M059J (cell line): Measurements from ENCODE around the gene MDP1. TPM values are rescaled to one million over a fixed set of nuclear protein-coding genes. Genes with fewer than 3 reads are reported as not detected.

Experiments
- DNase-seq: peaks from one replicate; pipeline ENCODE4 v3.0.0-alpha.2; 2012; ENCODE audit warnings: low read depth
- total RNA-seq: library from RNA; depleted of rRNA; stranded (reverse); fragments of >200 nt; shearing (Covaris generic); gene quantifications from 2 replicates; pipeline ENCODE4 v1.2.3, GENCODE V29; 2014; rRNA removed

The MDP1 gene
- 16.9 and 23.4 TPM in 2 replicates for total RNA-seq

DNA sequence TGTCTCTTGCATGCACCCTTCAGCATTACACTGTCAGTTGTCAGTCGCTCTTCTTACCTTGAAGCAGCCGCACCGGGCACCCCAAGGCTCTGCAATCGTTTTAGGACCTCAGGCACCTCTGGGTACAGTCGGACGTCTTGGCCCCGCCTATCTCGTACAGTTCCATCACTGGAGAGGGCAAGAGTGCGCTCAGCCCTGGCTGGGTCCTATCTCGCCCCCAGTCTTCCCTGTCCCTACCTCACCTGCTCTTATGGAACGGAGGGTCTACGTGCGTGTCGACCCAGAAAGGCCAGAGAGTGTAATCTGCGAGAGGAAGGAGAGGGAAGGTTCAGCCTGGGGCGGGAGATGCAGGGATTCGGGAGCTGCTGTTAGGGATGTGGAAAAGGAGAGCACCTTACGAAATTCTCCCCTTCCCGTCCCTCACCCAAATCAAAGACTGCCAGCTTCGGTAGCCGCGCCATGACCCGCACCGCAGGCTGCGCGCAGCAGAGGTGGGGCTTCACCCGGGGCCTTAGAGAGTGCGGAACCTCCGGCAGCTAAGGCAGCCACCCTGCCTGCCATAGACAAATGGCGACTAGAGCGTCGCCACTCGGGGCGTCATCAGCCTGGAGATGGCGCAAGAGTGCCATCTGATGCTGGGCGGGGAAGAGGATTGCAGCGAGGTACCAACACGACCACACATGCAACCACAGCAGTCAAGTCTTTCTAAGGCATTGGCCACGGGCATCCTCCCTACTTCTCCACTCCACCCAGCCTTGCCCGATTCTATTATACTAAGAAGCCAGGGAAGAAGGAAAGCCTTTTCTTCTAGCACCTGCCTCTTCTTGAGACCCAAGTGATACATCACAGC, at the start of gene MDP1:
TSS of gene MDP1 (minus strand) at position 572 of the 850 bp plus-strand sequence. CDS start at position 461, 111 bp downstream.
- peak; percentile 85 for DNase-seq

DNA sequence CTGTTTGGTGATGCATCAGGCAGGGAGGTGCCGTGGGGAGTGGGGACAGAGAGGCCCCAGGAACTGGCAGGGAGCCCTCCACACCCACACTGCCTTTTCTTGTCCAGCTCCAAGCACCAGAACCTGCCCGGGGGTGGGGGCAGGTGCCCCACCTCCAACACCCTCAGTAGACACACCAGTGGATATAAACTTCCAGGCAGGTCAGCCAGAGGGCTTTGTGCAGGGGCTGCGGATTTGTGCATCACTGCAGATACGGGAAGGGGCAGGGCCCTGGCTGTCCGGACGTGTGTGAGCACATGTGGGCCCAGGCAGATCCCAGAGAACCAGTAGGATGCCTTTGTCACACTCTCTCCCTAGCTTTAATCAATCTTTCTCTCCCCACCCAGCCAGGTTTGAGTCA, 48.4 kb upstream of the MDP1 start:
- no peak for DNase-seq

DNA sequence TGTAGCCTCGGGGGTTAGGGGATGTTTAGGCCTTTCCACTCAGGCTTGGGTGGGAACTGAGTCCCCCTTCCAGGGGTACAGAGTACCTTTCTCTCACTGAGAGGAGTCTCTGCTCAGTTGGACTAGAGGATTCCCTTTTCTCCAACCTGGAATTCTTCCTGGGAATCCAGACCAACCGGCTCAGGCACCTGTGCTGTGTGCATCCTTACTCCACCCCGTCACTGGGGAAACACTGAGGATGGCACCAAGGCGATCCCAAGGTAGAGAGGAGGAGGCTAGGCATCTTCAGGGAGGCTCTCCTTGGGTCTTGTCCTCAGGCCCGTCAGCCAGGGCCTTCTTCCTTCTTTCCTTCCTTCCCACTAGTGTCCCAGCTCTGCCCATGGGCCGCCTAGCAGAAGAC, 48.0 kb upstream of the MDP1 start:
- DNase-seq: no peak

DNA sequence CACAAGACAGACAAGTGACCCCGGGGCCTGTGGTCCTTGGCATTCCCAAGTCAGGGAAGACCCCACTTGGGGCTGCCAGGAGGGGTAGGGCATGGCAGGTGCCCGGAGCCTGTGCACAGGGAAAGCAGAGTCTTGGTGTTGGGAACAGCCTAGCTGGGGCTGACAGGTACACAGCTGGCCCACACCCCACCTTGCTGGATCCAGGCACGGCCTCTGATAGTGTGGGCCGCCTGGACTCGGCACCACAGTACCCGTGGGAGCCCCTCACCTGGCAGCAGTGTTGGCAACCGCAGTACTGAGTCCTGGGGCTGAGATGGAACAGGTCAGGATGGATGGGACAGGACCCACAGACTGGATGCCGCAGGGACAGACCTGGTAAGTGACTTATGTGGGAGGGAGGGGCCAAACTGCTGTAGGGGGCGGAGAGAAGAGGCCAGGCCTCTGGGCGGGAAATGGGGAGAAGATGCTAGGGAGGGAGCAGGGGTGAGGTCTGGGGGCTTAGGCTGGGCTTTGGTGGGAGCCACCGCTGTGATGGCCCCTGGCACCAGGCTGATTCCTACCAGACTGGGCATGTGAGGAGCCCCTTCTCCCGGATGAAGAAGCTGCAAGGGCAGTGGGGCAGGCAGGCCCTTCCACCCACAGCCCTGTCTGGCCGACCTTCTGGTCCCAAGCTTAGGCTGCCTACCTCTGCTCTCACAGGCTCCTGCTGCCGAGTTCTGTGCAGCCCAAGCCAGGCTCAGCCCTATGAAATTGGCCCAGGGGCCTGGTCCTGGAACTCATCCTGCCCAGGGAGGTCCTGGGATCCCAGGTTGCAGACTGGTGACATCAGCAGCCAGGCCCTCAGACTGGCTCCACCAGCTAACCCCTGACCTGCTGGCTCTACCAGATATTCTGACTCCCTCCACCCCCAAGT, 47.2 kb upstream of the MDP1 start, which contains the start of gene TGM1:
TSS of gene TGM1 (minus strand) at position 357 of the 913 bp plus-strand sequence. CDS start 825 bp downstream, outside the sequence.
- no peak for DNase-seq

DNA sequence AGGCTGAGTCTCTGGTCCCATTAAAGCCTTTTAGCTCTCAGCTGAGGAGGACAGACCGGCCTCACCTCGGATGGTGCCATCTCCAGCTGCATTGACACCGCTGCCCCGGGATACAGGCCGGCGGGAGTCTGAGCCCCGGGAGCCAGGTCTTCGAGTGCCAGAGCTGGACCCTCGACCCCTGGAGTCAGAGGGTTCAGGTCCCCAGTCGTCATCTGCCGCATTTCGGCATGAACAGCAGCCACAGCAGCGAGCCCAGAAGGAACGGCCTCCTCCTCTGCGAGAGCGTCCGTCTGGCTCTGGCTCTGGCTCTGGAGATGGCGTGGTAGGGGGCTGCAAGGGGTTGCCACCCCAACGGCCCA, 46.1 kb upstream of the MDP1 start:
- no peak for DNase-seq

DNA sequence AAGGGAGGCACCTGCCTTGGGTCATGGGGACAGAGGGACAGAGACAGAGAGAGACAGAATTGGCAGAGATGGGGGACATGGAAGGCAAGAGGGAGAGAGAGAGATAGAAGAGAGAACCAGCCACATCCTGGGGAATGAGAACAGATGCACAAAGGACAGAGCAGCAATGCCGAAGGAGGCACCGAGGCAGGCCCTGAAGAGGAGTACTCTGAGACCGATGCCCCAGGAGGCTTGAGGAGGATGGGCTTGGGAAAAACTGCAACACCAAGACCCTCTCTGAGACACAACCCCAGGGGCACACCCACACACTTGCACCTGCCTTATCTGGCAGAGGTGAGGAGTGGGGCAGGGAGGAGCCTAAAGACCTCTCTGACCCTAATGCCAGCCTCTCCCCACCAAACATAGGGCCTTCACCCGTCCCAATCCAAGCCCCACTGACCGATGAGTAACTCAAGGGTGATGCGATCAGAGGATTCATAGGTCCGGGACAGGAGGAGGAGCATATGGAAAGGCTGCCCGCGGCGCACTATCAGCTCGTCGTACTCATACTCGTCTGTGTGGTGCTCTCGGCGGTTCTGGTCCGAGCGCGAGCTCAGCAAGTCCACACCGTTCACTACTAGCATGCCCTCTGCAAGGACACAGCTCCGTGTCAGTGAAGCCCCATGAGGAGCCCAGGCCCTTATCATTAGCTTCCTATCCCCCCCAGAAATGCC, 45.5 kb upstream of the MDP1 start:
- no peak for DNase-seq

DNA sequence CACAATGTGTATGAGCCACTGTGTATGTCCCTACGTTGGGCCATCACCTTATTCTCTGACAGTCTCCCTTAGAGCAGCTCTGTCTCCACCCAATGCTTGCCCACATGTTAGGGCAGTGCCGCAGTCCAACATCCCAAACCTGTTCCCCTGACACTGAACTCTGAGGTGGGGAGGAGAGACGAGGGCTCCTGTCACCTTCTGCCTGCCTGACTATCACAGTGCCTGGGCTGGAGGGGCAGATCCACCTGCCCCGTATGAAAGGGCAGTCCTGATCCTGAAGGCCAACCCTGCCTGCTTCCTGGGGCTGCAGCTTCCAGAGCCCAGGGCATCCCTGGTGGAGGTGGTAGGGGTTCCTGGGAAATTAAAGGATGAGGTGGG, 44.9 kb upstream of the MDP1 start:
- no peak for DNase-seq

DNA sequence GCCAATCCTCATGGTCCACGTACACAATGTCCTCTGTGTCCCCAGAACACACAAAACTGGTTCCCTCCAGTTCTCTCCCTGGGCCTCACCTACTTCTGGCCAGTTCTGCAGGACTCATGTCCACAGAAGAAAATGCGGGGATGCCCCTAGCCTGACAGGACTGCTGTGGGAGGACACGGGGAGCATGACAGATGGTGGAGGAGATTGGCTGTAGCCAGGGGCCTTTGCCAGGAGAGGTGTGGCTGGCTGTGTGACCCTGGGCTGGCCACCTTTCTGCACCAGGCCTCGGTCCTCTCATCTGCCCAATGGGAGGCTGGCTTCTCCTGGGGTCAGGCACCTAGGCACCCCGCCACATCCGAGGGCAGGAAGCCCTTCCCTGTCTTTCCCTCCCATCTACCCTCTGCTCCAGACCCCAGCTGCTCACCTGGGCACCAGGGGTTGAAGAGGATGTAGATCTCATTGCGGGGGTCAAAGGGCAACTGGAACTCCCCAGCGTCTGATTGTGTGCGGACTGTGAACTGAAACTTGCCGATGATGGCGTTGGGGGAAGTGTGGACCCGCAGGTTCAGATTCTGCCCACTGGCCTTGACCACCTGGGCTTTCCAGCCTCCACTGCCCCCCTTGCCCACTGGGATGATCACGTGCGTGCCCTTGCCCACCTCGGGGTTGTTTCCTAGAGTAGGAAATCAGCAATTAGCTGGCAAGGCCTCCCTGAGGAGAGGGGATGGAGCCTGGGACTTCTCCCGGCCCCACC, 44.3 kb upstream of the MDP1 start:
- DNase-seq: no peak

DNA sequence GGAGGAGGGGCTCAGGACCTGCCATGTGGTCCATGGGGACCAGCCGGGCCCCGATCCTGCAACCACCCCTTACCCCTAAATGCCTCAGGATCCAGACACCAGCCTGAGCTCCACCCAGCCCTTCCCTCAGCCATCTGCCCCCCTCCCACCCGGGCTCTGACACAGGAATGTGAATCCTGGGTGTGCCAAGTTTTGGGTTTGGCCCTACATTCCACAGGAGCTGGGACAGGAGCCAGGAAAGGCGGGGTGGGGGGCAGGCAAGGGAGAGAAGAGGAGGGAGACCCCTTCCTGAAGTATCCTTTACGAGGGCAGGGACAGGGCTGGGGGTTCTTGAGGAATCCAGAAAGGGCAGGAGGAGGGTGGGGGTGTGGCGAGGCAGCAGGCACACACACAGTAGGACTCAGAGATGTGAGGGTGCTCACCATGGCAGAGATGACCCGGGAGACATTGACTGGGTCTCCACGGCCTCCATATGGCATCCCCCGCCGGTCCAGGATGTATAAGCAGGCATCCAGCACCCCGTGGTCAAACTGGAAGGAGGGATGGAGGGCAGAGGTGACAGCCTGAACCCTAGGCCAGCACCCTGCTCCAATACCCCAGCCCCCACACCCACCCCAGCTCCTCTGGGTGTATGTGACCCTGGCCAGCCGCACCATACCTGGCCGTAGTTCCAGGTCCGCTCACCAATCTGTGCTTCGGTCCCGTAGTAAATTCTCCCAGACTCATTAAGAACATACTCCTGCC, 43.6 kb upstream of the MDP1 start:
- DNase-seq: peak; percentile 25

DNA sequence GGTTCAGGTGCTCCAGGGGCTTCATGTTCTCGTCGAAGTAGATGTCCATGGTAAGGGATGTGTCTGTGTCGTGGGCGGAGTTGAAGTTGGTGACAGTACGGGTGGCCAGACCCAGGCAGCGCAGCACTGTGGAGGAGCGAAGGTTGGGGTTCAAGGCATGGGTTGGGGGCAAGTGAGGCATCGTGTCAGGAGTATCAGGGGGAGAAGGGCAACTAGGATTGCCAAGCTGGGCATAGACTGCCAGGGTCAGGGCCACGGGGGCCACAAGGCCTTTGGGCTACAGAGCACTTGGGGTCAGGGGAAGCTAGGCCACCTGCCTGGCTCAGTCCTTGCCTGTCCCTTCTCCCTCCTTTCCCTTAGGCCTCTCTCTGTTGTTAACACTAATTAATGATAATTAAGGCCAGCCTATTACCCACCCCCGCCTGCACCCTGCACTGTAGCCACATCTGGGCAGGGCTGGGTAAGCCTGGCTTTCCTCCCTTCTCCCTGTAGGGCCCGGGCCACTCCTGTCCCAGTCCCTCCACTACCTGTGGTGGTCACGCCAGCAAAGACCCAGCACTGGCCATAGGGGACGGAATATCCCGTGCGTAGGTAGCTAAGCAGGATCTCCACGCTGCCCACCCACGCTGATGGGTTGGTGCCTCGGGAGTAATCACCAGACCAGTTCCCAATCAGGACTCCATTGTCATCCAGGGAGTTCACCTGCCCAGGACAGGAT, 42.8 kb upstream of the MDP1 start:
- no peak for DNase-seq

DNA sequence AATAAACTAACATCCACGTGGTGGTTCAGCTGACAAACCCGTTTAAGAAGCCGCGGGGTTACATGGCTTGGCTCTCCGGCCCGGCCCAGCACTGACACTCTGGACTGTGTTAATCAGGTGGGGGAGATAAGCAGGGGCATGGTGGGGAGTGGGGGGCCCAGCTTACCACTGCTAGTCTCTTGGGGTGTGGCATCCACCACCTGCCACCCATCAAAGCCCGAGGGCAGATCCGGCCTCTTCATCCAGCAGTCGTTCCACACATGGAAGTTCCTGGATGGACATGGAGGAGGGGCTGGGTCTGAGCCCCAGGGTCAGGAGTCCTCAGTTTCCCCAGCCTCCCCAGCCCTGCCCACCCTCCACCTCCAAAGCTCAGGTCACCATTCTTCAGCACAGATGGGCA, 42.3 kb upstream of the MDP1 start:
- DNase-seq: no peak

DNA sequence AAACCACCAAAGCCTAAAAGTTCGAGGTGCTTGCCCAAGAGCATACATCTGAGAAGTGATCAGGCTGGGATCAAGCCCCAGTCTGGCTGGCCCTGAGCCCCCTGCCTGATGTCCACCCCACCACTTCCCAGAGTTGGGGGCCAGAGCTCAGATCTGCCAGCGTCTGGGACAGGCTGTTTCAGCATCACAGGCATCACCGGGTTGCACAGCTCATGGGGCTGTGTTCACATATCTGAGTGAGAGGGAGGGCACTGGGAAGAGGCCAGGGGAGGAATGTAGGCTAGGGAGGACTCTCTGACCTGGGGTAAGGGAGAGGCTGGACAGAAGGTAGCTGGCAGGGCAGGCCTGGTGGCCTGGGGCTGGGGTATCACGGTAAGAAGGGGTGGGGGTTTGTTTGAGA, 41.1 kb upstream of the MDP1 start:
- no peak for DNase-seq

DNA sequence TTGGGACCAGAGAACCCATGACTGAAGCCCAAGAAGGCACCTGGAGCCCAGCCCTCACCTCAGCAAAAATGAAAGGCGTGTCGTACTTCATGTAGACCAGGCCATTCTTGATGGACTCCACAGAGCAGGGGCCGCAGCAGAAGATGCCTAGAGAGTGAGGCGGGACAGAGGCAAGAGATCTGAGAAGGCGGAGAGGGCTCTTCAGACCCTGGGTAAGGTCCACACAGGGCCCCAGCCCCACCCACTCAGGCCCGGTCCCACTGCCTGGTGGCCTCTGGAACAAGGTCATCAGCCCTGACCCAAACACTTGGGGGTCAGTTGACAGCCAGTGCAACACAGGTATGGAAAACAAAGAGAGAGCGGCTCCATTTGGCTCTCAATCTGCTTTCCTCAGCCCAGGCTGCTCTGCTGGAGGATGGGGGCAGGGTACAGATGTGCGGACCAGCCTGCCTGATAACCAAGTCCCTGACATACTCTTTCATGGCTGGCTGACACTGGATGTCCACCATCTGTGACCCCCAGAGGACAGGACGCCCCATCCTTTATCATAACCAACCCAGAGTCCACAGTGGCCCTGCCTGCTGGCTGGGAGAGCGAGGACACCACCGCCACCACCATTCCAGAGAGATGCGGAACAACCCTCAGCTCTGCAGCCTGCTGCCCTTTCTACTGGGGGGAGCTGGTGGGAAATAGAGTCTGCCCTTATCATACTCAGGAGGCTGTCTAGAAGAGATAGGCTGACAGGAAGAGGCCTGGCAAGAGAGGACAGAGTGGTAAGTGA, 40.3 kb upstream of the MDP1 start:
- DNase-seq: no peak

DNA sequence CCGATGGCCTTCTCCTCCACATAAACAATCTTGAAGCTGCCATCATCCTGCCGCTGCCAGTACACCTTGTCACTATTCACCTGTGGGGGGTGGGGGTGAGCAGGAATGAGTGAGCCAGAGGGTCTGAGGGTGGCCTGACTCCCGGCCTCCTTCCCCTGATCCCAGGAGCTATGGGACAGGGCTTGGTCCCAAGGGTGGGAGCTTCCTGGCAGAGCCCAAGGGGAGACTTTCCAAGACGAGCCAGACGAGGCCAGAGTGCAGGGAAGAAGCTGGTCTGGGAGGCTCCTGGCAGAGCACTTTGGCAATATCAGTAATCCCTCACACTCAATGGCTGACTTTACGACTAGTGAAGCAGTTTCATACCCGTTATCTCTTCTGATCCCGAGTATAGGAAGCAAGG, 39.6 kb upstream of the MDP1 start:
- DNase-seq: no peak

DNA sequence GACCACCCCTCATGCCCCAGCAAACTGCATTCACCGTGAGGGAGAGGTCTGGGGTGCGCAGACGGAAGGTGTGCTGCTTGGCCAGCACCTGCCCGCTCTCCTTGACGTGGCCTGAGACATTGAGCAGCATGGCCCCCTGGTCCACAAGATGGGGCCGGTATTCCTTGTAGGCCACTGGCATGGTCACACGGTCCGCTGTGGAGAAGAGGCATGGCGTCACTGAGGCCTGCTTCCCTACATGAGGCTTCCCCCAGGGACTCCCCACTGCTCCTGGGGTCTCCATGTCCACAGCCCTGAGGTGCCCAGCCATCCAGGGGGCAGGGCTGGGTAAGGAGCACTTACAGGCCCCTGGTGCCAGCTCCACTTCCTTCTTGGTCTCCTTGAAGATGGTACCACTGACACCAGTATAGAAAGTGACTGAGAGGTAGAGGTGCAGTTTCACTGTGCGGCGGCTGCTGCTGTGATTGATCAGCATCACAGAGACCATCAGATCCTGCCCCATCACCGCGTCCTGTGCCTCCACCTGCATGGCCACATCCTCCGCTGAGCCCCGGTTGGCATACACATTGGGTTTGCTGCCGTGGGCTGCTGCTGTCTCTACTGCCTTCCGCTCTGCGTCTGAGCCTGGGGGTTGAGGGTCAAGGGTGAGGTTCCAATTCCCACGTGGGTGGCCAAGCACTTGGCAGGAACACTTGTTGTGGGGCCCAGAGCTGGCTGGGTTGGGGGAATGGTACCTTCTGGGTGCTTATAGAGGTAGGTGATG, 38.9 kb upstream of the MDP1 start:
- no peak for DNase-seq

DNA sequence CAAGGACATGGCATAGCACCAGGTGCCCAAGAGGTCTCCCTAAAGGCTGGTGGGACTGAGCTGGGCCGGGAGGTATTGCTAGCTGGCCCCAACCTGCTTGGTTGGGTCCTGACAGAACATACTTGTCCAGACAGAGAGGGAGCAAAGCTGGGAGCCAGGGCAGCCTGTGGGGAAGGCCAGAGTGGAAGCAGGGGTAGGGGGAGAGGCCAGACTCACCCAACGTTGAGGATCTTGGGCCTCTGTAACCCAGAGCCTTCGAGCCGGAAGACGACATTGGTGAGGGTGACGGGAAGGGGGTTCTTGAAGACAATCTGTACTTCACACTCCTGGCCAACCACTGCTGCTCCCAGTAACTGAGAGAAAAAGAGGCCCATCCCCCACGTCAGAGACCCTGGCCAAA, 38.1 kb upstream of the MDP1 start:
- no peak for DNase-seq

DNA sequence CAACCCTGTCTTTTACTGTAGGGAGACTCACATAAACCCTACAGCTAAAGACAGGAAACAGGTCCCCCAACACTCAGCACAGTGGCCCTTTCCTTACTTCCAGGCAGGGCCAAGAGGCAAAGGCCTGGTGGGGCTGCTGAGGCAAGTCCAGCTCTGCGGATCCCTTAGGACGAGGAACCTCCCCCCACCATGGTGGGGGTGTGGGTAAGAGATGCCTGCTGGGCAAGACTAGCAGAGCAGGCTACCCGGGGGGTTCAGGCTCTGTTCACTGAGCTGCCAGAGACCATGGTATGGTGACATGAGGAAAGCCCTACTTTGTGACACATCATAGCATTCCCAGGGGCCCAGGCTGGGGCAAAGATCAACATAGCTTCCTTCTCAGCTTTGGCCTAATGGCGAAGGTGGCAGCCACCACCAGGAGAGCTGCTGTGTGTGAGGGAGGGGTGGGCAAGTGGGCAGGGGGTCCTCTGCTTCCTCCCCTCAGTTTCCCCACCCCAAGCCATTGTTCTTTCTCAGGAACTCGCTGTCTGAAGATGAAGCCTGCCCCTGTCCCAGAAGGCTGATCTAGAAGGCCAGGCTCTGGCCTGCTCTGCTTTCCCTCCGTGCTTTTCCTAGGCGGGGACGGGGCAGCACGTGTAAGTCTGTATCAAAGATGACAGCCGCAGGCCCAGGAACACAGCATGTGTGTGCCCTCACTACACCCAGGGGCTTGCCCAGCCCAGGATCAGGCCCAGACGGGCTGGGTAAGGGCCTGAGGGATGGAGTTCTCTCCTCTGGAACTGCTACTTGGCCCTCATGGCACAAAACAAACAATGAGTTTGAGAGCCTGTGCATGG, 36.6 kb upstream of the MDP1 start:
- no peak for DNase-seq
